HT1080 (cell line): ENCODE measurements around the gene ERBB4. TPM values are rescaled to one million over a fixed set of nuclear protein-coding genes. Genes with fewer than 3 reads are reported as not detected.
A peak's percentile ranks its signal among the peaks of the same experiment; 100 is the strongest.
"Not testable (repeated sequence)": the region's sequence is repeated elsewhere in the genome, so short reads cannot be mapped to it uniquely, and the experiment has no call there.

Experiments used
- DNase-seq: peaks from one replicate; pipeline ENCODE4 v3.0.0-alpha.2; 2015; ENCODE audit warnings: low read depth
- total RNA-seq: library from RNA; depleted of rRNA; stranded (reverse); fragments of >200 nt; shearing (Covaris generic); gene quantifications from 2 replicates; pipeline ENCODE4 v1.2.3, GENCODE V29; 2014

The ERBB4 gene
- total RNA-seq, 1 experiment from 2014 or later, result 0.02 TPM

DNA sequence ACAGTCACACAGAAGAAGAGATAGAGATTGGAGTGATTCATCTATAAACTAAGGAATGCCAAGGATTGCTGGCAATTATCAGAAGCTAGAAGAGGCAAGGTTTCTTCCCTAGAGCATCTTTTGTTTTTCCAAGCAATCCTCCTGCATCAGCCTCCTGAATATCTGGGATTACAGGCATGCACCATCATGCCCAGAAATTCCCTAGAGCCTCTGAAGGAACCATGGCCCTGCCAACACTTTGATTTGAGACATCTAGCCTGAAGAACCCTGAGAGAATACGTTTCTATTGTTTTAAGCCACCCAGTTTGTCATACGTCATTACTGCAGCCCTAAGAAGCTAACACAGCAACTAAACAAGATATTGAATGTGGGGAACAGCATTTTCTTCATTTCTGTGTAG, 525.0 kb downstream of the ERBB4 start:
- no peak for DNase-seq

DNA sequence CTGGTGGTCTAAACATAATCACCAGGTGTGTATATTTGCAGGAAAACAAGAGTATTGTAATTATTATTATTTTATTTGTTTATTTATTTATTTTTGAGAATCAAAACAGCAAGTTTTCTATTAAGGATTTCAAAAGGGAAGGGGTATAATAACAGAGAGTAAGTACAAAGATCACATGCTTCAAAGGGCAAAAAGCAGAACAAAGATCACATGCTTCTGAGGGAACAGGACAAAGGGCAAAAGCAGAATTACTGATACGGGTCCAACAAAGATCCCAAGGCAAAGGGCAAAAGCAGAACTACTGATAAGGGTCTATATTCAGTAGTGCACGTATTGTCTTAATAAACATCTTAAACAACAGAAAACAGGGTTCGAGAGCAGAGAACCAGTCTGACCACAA, 528.3 kb downstream of the ERBB4 start:
- not testable (repeated sequence) for DNase-seq

DNA sequence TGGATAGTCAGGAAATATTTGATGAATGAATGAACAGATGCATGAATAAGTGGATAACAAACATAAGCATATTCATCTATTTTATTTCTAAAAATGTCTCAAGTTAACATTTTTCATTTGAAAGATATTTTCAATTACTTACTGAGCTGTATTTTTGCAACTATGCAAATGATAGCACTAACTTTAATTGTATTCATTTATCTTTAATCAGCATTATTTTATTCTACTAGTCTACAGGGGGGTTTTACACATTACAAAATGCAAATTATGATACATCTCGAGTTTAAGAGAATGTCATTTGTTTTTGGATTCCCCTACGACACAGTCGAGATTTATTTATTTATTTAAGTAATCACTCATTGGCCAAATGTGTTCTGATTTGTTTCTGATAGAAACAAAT, 530.6 kb downstream of the ERBB4 start:
- DNase-seq, result no peak

DNA sequence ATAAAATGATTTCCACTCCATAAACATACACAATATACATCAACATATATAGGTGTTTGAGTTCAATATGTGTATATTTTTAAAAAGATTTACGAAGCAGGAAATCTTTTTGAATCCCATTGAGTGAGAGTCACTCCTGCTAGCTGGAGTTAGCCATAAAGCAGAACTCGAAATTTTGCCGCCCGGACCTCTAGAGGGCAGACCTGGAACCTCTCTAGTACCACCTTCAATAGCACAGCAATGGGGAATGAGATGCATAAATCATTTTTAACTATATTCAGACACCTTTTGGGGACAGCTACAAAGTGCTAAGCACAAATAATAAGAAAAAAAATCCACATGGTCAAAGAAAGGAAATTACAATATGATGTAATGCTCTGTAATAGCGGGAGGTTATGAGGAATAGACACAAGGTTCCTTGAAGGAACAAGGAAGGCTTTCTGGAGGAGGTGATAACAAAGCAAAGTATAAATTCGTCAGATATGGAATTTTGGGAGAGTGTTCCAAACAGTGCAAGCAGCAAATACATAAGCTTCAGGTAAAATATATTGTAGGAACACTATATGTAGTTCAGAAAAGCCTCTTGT, 533.4 kb downstream of the ERBB4 start:
- DNase-seq, result peak; percentile 46

DNA sequence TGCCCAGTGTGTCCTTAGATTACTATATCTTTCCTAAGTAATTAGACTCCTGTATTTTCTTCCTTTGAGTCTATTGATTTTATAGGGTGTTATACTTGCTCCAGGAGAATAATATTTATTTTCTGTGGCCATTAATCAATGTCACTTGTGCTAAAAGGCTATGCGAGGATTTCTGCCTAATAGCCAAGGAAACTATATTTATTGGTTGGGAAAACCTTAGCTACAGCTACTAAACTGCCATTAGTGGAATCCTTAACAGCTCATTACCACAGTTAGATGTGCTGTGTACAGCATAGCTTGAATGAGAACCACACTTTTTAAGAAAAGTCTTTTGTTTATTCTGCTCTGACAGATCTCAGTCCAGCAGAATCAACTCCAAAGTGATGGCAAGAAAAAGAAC, 537.3 kb downstream of the ERBB4 start:
- DNase-seq, result no peak

DNA sequence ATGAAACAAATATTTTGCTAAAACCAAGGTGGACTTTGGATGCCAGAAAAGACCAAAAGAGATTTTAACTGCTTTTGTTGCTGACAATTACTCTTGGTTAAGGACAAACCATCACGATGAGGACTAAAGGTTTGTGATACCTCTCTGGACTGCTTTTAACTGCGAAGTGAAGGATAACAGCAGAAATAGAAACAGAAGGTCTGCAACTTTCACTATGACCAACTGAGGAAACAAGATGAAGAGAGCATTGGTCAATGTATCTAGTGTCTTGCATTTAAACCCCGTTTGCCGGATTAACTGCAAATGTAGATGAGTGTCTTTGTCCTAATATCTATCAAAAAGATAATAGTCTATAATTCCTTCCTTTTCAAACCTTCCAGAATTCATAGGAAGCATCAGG, 541.7 kb downstream of the ERBB4 start:
- DNase-seq, result no peak

DNA sequence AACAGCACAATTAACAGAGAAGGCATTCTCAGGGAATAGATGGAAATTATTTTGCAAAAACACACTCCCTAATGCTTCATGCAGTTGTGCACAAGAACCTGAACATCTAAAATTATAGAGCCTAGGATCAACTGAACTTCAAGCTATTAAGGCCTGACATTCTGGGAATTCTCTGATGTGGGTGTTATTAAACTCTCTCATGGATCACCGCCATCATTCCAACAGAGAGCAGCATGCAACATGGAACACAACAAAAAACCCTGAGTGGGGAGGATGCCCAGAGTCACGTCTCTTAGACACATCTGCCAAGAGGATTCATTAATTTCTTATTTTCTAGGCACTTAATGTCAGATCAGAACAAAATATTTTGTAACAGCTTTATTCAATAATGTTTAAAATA, 543.8 kb downstream of the ERBB4 start:
- no peak for DNase-seq

DNA sequence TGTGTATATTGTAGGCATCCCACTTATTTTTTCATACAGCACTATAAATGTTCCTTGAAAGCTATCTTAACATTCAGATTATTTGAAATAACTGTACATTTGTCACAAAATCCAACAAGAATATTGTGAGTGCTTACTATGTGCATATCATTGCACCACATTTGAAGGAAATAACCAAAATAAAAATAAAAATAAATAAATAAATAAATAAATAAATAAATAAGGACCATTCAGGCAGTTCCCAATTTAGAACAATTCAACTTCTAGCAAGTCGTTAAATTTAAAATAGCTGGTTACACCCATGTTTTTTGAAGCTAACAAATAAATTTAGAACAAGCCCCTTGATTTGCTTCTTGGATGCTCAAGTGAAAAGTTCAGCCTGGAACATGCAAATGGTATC, 548.3 kb downstream of the ERBB4 start:
- DNase-seq, result no peak

DNA sequence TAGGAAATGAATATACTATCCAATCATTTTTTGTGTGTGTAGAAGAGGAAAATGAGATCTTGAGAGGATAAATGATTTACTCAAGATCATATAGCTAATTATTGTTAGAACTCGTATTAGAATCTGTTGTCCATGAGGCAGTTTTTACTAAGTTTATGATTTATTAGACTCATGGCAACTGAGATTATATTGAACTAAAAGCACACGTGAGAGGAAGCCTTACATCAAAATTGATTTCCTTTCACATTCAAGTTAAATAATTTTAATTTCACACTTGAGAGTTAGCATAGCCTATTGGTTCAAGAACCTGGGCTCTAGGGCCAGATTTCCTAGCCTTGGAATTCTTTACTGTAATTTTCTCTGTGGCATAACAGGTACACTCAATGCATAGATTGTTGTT, 552.3 kb downstream of the ERBB4 start:
- no peak for DNase-seq

DNA sequence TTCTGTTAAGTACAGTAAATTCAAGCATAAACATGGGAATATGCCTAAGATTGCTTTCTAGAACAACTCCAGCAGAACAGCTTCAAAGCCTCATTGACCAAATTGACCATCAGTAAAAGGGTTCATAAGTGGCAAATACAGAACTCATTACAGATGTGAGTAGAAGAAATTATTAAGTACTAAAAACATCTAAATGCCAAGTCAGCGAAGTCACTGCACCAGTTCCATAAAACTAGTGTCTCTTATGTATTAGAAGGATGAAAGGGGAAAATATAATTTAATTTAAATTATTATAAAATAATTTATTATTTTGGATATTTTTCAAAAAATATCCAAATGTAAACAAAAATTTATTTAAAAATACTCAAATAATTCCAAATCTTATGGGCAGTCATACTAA, 553.2 kb downstream of the ERBB4 start:
- no peak for DNase-seq

DNA sequence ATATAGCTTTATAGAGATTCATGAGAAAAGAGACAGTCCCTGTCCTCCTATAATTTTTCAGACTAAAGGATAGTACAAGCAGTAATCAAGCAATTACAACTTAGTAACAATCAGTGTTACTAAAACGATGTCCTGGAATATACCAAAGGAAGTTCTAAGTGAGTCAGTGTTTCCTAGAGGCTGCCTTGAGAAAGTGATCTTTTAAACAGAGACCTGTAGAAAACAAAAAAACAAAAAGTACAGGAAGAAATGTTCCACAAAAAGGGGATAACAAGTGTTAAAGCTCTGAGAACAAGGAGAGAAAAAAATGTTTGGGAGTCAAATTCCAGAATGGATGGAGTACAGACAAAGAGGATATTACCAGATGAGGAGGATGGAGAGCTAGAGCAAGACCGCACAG, 556.4 kb downstream of the ERBB4 start:
- peak; percentile 6 for DNase-seq

DNA sequence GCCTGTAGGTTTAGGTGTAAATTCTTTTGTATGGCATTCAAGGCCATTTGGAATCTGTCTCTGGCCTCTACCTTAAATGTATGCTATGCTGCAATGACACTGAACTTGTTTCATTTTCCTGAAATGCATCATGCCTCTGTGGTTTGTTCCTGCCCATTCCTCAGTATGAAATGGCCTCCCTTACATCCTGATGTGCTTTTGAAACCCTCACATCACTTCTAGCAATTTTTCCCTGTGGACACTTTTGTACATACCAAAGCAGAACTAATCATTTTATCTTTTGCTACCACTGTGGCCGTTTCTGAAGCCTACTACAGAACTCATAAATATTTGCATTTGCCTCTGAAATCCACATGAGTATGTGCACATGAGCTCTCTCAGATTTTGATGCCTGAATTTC, 557.2 kb downstream of the ERBB4 start:
- no peak for DNase-seq

DNA sequence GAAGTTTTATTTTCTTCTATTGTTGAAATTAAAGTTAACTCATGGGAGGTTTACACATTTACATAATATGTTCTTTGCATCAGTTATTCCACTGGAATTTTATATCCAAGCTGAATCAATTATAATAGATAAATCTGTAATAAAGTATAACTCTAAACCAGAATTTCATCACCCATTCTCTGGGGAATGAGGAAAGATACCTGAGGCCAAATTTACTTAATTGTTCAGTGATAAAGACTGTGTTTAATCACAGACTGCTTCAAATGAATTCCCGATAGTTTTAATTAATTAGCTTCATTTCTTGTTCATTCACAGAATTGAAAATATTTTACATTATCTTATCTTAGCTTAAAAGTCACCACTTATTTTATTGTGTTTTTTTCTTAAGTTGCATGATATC, 562.5 kb downstream of the ERBB4 start:
- no peak for DNase-seq

DNA sequence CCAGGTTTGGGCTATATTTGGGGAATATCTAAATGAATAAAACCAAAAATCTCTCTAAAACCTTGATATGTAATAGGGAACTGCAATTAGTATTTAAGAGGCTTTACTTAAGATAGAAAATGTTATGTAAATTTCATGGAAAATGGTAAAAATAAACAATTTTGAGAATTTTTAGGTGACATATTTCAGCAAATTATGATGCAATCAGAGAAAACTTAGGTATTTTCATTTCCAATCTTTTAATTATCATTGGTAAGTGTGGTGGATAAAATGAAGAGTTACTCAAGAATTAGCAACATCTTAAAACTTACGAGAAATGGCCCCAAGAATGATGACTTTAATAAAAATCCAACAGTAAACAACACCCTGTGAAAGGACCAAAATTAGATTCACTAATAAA, 571.4 kb downstream of the ERBB4 start:
- no peak for DNase-seq

DNA sequence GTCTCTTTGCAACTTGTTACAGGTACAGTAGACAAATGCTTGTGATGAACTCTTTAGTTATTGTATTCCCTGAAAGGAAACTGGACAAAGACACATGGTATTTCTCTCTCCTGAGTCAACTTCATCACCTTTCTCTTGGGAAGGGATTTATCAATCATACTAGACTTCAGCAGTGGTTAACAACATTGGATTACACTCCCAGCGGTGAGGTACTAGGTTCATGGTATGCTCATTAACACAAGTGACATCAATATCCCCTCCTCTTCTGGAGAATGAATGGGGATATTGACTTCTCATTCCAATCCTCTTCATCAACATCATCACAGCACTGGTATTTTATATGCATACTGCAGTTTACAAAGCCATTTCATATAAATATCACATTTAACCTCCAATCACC, 574.6 kb downstream of the ERBB4 start:
- no peak for DNase-seq

DNA sequence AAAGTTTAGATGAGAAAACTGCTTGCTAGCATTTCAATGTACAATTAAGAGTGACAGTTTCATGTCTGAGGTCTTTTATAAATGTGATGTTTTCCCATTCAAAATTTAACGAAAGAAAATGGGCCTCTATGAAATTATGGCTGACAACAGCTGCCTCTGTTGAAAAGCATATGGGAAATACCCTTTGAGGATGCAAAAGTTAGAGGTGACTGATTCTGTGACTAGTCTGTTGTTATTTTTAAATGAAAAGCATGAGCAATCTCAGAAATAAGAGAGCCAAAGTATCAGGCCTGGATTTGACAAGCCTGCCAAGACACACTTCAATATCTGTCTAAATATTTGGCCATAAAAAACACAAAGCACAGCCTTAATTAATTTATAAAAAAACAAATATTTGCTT, 580.8 kb downstream of the ERBB4 start:
- DNase-seq, result no peak

DNA sequence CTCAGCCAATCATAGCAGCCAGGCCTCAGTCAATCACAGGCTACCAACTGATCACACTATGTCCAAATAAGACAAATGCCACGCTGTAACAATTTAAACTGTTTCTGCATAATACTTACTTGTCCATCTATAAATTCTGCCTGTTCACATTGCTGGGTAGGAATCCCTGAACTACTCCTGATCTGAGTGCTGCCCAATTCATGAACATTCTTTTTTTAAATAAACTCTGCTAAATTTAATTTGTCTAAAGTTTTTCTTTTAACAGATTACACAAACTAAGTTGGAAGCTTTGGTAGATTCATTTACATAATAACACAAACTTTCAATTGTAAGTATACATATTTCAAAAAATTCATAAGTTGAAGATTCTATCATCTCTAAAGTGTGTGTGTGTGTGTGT, 583.0 kb downstream of the ERBB4 start:
- no peak for DNase-seq

DNA sequence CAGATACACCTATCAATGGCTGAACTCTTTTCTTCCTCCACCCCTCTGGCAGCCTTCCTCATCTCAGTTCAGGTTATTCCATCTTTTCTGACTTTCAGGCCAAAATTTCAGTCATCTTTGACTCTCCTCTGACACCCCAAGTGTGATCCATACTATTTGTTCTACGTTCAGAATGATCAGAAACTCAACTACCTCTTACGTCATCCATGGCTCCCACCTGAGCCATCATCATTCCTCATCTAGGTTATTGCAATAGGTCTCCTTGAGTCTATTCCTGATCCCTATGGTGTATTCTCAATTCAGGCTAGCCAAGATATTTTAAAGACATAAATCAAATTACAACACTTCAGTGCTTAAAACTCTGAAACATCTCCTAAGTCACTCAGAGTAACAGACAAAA, 589.7 kb downstream of the ERBB4 start:
- no peak for DNase-seq

DNA sequence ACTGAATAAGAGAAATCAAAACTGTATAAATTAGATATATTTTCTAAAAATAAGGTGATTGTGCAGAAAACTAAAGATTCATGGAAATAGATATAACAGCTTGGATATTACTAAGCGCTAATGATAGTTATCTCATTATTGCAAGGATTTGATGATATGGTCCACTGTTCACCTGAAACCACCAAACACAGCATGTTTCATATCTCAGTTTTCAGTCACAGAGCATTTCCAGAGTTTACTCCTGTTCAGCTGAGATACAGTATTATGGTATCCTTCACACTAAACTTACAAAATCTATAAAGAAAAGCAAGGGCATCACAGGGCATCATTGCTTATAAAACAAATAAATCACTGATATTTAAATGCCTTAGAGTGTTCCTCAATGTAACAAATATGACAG, 591.6 kb downstream of the ERBB4 start:
- no peak for DNase-seq

DNA sequence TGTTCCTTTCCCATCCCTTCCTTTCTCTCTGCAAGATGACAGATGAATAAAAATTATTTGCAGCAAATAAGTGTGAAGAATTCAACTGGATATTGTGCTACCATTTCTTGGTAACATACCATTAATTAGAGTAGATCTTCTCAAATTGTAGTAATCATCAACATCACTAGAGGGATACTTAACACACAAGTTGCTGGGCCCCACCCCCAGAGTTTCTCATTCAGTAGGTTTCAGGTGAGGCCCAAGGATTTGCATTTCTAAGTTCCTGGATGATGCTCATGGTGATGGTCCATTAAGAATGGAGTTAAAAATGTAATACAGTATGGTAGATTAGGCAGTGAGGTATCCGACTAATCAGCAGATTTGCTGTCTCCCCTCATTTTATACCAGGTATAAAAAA, 594.0 kb downstream of the ERBB4 start:
- DNase-seq, result no peak

DNA sequence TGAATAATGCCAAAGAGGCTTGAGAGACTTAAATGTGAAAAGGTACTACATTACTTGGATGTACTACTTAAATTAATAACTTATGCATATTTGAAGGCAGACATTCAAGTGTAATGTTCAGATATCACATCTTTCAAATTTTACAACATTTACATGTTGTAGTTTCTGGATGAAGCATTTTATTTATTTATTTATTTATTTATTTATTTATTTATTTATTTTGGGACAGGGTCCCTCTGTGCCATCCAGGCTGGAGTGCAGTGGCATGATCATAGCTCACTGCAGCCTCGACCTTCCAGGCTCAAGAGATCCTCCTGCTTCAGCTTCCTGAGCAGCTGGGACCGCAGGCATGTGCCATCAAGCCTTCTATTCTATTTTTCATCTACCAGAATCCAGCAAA, 596.4 kb downstream of the ERBB4 start:
- DNase-seq, result no peak

DNA sequence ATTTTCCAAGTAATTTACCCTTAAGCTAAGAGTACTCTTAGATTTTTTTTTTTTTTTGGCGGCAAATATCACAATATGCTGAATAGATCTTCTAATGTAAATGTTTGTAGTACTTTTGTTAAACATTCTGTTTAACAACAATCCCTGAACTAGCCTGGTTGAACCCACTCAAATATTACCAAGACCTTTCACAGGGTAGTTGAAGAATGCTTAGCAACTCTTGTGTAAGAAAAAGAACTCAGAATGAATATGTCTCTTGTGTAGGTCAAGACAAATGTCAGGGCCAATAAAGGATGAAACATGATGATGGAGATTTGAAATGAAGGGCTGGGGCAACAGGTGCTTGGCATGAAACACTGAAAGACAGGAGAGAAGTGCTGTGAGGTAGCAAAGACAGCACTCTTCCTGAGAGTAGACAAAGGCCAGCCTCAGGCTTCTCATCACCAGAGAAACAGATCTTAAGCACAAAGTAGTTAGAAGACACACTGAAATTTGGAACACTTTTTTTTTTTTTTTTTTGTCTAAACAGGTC, 597.3 kb downstream of the ERBB4 start:
- DNase-seq, result no peak

DNA sequence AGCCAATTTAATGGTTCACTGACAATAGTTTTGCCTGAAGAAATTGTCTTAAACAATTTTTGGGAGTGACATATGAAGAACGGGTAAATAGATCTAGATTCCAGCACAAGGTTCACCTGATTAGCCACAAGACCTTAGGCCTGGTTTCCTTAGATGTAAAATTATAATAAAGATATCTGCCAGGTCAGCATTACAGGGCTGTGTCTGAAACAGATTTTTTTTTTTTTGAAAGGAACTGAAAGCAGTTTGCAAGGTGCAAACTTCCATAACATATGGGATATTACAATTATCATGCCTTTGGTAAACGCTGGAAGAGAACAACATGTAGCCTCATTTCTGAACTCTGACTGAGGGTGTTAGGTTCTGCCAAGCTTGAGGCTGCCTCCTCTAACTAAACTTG, 599.4 kb downstream of the ERBB4 start:
- no peak for DNase-seq

DNA sequence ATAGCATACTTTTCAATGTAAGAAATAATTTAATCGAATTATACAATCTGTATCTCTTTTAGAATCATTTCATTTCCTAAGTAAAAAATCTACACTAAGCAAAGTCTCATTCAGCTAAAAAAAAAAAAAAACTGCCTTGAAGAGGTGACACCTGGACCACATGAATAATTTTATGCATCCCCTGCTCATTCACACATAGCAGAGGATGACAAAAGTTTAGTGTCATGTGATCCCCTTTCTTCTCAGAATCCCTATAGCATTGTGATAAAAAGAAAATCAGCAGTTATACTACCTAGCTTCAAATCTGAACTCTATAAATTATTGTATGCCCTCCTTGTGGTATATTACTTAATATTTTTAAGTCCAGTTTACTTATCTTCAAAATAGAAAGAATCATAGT, 603.8 kb downstream of the ERBB4 start:
- no peak for DNase-seq
